Activated gamma-delta T cell treated with Interleukin-2 at 50 U/mL for 16 hours (primary cell): ENCODE data around the gene GET4.
A peak's percentile ranks its signal among the peaks of the same experiment; 100 is the strongest.

Source experiments
- DNase-seq: peaks from one replicate; pipeline ENCODE4 v3.0.0-alpha.2; 2020

Gene GET4

GRCh38 chr7:900331-901040 lies 24.1 kb downstream of the GET4 start:
- DNase-seq, result no peak

DNA sequence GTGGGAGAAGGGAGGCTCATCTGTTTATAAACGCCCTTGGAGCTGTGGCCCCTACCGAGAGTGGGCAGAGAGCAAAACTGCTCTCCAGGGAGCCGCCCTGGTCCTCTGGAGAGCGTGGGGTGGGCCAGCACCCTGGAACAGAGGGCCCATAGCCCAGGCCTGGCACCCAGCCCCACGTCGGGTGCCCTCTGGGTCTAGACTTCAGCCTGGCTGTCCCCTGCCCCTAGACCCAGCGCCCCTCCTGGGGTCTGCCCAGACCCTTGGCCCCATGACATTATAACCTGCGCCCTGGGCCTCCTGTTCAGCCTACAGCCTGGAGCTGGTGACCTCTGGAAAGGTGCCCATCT lies 24.7 kb downstream of the GET4 start:
- no peak for DNase-seq

DNA sequence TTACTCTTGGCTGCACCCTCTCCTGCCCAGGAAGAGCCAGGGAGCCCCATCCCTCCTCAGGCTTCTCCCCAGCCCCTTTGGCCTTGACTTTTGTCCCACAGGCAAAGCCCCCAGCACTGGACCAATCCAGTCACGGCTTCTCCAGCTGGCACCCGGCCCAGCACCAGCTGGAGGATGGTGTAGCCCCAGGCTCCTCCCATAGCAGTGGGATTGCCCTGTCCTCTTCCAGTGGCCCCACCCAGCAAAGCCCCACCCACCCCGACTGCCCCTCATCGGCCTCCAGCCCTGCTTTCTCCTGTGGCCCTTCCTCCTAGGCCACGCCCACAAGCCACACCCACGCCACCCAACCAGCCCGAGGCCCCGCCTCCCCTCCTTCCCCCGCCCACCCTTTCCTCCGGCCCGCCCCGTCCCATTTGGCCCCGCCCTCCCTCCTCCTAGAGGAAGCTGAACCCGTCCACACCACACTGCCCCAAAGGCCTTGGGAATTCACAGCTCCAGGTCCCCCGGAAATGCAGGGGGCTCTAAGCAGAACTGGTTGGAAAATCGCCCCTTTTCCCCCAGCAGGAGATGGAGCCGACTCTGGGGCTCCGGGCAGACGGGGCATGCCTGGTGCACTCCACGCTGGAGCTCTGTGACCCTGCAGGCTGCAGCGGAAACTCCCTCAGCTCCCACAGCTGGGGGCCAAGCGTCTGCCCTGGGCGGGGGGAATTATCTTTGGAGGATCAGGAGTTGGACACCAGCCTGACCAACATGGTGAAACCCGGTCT lies 25.2 kb downstream of the GET4 start:
- no peak for DNase-seq

DNA sequence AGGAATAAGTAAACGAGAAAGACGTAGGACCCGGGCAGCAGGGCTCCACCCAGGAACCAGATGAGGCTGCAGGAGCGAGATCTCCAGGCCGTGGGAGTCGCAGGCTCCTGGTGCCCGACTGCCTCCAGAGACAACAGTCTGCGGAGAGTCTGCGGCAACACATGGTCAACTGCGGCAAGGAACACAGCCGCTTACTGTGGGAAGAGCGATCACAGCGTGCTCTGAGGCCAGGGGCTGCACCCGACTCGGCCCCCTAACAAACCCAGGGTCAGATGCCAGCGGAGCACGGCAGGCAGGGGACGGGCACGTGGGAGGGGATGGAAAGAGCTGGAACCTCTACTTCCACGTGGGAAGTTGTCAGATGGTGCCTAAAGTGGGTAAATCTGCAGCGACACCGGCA lies 26.6 kb downstream of the GET4 start:
- no peak for DNase-seq

DNA sequence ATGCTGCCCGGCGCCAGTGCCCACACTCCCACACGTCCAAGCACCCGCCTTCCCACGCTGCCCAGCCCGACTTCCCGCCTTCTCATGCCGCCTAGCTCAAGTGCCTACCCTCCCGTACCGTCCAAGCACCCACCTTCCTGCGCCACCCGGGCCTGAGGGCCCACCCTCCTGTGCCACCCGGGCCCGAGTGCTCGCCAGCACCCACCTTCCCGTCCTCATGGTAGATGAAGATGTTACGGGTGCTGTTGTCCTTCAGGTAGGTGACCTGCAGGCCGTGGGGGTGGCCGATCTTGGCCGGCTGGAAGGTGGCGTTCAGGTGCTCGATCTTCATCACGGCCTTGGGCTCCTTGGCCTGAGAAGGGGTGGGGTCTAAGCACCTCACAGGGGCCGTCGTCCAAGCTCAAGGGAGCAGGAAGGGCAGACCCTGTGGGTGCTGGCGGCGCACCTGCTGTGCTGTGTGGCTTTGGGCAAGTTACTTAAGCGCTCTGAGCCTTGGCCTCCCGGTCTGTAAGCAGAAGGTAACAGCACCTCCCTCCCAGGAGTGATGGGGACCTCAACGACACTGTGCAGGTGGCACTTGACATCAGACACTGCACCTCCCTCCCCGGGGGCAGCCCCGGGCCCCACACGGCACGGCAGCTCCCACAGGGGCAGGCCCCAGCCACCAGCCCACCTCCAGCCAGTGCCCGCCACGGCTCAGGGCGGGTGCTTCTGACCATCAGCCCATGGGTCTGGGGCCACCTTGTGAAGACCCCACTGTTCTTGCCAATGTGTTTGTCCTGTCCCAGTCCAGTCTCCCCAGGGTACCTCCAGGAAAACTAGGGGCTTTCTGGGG lies 27.8 kb downstream of the GET4 start:
- no peak for DNase-seq

- DNase-seq, result no peak
Observed at GRCh38 chr7:904847-905246, 28.5 kb downstream of the GET4 start.

GRCh38 chr7:906776-907157 lies 30.4 kb downstream of the GET4 start:
- no peak for DNase-seq

DNA sequence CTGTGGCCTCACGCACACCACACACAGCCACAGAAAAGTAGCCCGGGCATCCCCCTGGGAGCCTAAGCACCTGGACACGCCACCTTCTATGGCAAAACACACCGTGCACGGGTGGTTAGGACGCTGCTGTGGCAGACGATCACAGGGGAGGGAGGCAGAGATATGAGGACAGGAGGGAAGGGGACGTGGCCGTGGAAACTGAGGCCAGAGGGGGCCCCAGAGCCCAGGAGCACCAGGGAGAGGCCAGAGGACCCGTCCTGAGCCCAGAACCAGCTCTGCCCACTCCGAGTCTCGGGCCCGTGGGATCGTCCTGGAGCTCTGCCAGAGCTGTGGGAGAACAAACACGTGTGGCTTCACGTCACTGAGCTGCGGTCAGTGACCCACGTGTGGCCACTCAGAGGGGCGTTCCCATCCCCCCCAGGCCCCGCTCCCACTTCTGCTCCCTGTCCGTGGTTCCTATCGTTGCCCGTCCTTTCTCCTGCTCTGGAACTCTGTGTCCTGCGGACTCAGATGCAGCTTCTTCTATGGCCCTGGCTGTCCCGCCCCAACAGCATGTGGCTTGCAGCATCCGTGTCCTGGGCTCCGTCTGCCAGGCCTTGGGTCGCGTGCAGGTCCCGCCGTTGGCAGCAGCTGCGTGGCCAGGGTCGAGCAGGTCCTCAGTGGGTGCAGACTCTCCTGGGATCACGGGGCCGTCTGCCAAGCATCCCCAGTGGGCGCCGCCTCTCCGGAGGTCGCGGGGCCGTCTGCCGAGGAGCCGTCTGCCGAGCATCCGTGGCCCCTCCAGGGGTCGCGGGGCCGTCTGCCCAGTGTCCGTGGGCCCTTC lies 31.0 kb downstream of the GET4 start:
- no peak for DNase-seq

DNA sequence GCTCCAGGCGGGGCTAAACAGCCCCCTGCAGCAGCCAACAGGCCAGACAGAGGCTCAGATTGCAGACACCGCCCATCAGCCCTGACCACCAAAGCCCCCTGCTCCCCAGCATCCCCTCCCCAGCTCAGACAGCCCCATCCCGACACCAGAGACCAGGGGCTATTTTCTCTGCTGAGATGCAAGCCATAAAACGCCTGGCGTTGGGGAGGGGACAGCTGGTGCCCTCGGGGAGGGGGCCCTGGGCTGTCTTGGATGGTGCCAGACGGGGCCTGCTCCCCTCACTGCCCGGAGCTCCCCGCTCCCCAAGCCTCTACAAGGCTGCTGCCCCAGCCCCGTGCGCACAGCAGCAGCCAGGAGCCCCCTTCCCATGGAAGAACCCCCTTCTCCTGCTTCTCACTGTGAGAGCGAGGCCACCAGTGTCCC lies 31.8 kb downstream of the GET4 start:
- DNase-seq, result no peak

GRCh38 chr7:908591-909357 lies 32.4 kb downstream of the GET4 start:
- DNase-seq, result peak; percentile 70

GRCh38 chr7:909358-910329 lies 33.3 kb downstream of the GET4 start:
- no peak for DNase-seq

DNA sequence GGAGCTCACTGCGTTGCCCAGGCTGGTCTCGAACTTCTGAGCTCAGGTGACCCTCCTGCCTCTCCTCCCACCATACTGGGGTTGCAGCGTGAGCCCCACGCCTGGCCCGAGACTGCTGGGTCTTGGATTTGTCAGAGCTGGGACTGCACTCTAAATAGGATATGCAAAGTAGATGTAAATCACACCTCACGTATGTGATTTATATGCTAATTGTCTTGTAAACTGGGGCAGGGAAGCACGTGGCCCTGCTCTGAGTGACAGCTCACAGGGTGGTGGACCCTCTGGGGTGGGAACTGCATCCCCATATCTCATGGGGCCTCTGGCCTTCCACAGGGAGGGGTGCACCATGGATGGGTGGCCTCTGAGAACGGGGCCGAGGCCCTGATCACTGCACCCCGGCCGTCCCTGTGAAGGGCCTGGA lies 34.1 kb downstream of the GET4 start:
- DNase-seq, result no peak

- no peak for DNase-seq
Observed at GRCh38 chr7:910931-911431, 34.6 kb downstream of the GET4 start.

- DNase-seq, result no peak
Observed at GRCh38 chr7:911791-912480, 35.6 kb downstream of the GET4 start.

- no peak for DNase-seq
Observed at GRCh38 chr7:913736-914520, 37.6 kb downstream of the GET4 start.

- no peak for DNase-seq
Observed at GRCh38 chr7:914521-915194, 38.3 kb downstream of the GET4 start.

DNA sequence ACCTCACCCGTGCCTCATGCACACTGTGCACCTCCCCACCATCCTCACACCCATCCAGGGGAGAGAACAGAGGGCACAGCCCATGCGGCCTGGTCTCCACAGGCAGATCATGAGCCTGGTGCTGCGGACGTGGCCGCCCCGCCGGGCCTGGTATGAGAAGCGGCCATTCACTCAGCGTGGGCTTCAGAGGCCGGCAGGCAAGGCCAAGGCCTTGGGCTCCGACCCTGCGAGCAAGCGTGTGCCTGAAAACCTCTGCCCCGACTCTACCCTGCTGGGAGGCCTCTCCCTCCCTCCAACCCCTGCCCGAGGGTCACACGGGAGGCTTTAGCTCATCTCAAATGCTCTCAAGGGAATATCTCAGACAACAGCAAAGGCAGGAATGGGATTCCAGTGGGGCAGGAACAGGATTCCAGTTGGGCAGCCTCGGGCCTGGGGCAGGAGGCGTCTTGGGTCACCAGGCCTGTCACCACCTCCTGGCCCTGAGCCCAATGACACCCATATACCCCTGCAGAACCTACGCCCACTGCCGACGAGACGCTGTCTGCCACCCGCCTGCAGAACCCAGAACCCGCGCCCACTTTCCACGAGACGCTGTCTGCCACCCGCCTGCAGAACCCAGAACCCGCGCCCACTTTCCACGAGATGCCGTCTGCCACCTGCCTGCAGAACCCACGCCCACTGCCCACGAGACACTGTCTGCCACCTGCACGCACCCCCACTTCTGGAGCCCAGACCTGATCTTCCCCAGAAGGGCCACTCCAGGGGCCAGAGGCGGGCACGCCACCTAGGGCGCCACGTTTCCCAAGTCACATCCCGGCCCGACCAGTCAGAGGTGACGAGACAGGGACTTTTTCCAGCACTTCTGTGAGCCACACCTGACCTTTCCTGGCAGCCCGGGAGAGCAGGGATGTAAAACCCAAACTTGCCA lies 39.2 kb downstream of the GET4 start:
- DNase-seq, result no peak
